GM18868 (cell line): ENCODE data around the gene MGLL.
A peak's percentile ranks its signal among the peaks of the same experiment; 100 is the strongest.
"Not testable (repeated sequence)": the region's sequence is repeated elsewhere in the genome, so short reads cannot be mapped to it uniquely, and the experiment has no call there.

Source experiments
- ATAC-seq: cut with Tn5 transposase; IDR thresholded peaks from one replicate; pipeline ENCODE4 v1.9.1; 2021; ENCODE audit warnings: mild to moderate bottlenecking, moderate library complexity; ENCODE audit not compliant: unreplicated experiment

Gene MGLL

GRCh38 chr3:127712461-127712860, 109.9 kb downstream of the MGLL start:
- ATAC-seq = no peak

- no peak for ATAC-seq
Observed at GRCh38 chr3:127711896-127712295, 110.4 kb downstream of the MGLL start.

GRCh38 chr3:127711021-127711695, 111.2 kb downstream of the MGLL start:
- no peak for ATAC-seq

- no peak for ATAC-seq
Observed at GRCh38 chr3:127710155-127710941, 112.0 kb downstream of the MGLL start.

GRCh38 chr3:127709320-127710060, 112.8 kb downstream of the MGLL start:
- ATAC-seq = no peak

- no peak for ATAC-seq
Observed at GRCh38 chr3:127708837-127709236, 113.5 kb downstream of the MGLL start.

- ATAC-seq = no peak
Observed at GRCh38 chr3:127707851-127708411, 114.4 kb downstream of the MGLL start.

- ATAC-seq = no peak
Observed at GRCh38 chr3:127706785-127707351, 115.4 kb downstream of the MGLL start.

- ATAC-seq = no peak
Observed at GRCh38 chr3:127706312-127706711, 116.0 kb downstream of the MGLL start.

GRCh38 chr3:127704840-127705239, 117.5 kb downstream of the MGLL start:
- ATAC-seq = not testable (repeated sequence)

GRCh38 chr3:127702151-127702578, 120.2 kb downstream of the MGLL start:
- no peak for ATAC-seq

GRCh38 chr3:127701280-127701911, 120.9 kb downstream of the MGLL start:
- no peak for ATAC-seq

- no peak for ATAC-seq
Observed at GRCh38 chr3:127700406-127700805, 121.9 kb downstream of the MGLL start.

GRCh38 chr3:127699416-127700300, 122.7 kb downstream of the MGLL start:
- no peak for ATAC-seq

GRCh38 chr3:127698691-127699415, 123.5 kb downstream of the MGLL start:
- no peak for ATAC-seq

- ATAC-seq = no peak
Observed at GRCh38 chr3:127698286-127698685, 124.0 kb downstream of the MGLL start.

- ATAC-seq = peak; percentile 72
Observed at GRCh38 chr3:127697551-127698240, 124.6 kb downstream of the MGLL start.
